GM21423 (cell line): ENCODE results near the gene ANXA6.
A peak's percentile ranks its signal among the peaks of the same experiment; 100 is the strongest.
"Not testable (repeated sequence)": the region's sequence is repeated elsewhere in the genome, so short reads cannot be mapped to it uniquely, and the experiment has no call there.

Experiments
- ATAC-seq: cut with Tn5 transposase; IDR thresholded peaks from one replicate; pipeline ENCODE4 v1.9.1; 2021; ENCODE audit warnings: mild to moderate bottlenecking, moderate library complexity; ENCODE audit not compliant: unreplicated experiment

The ANXA6 gene

GRCh38 chr5:151181818-151182523 lies 24.4 kb upstream of the ANXA6 start:
- ATAC-seq: no peak

GRCh38 chr5:151180291-151180690 lies 22.7 kb upstream of the ANXA6 start:
- ATAC-seq: no peak

- ATAC-seq: no peak
These were observed 21.9 kb upstream of the ANXA6 start for GRCh38 chr5:151179489-151179840.

GRCh38 chr5:151178777-151179488 lies 21.4 kb upstream of the ANXA6 start:
- no peak for ATAC-seq

- ATAC-seq: no peak
These were observed 20.8 kb upstream of the ANXA6 start for GRCh38 chr5:151178372-151178771.

- ATAC-seq: not testable (repeated sequence)
These were observed 18.7 kb upstream of the ANXA6 start for GRCh38 chr5:151176268-151176667.

- ATAC-seq: no peak
These were observed 17.1 kb upstream of the ANXA6 start for GRCh38 chr5:151174612-151175101.

- no peak for ATAC-seq
These were observed 16.4 kb upstream of the ANXA6 start for GRCh38 chr5:151173711-151174611.

- no peak for ATAC-seq
These were observed 13.9 kb upstream of the ANXA6 start for GRCh38 chr5:151171529-151171928.

GRCh38 chr5:151168602-151169344 lies 11.2 kb upstream of the ANXA6 start:
- ATAC-seq: no peak

GRCh38 chr5:151167022-151167421 lies 9.4 kb upstream of the ANXA6 start:
- no peak for ATAC-seq

GRCh38 chr5:151164687-151165392 lies 7.3 kb upstream of the ANXA6 start:
- ATAC-seq: peak; percentile 93

- no peak for ATAC-seq
These were observed 5.2 kb upstream of the ANXA6 start for GRCh38 chr5:151162776-151163175.

- no peak for ATAC-seq
These were observed 2.2 kb upstream of the ANXA6 start for GRCh38 chr5:151159649-151160373.

GRCh38 chr5:151158287-151158661 lies 695 bp upstream of the ANXA6 start:
- no peak for ATAC-seq

- ATAC-seq: no peak
These were observed 815 bp downstream of the ANXA6 start for GRCh38 chr5:151156507-151157420.

- ATAC-seq: peak; percentile 19
These were observed 1.6 kb downstream of the ANXA6 start for GRCh38 chr5:151155775-151156506.
